WTC11 (cell line): ENCODE measurements around the gene MAGI2. TPM values are rescaled to one million over a fixed set of nuclear protein-coding genes. Genes with fewer than 3 reads are reported as not detected.

Experiments used
- ATAC-seq: fragments of 200-7000 bp; cut with Tn5 transposase; 2 replicates; pipeline ENCODE4 v1.10.0; 2021; ENCODE audit warnings: mild to moderate bottlenecking, moderate library complexity
- CTCF ChIA-PET: fragments of 300-600 bp; sonication (Branson Sonifier 250); formaldehyde crosslinking; loops from one replicate; lab custom pipeline; 2021; ENCODE audit warnings: antibody characterized with exemption; lab: Charles Lee
- POLR2A ChIA-PET: fragments of 350-600 bp; sonication (Branson Sonifier 250); formaldehyde crosslinking; loops from one replicate; lab custom pipeline; 2021; ENCODE audit warnings: antibody characterized with exemption; lab: Charles Lee
- DNase-seq: peaks from one replicate; pipeline ENCODE4 v3.0.0; 2021; ENCODE audit warnings: low spot score
- H3K27ac Mint-ChIP-seq: 2 replicates; pipeline ENCODE4 v1.8.0; 2021; ENCODE audit warnings: mixed read lengths
- H3K27me3 Mint-ChIP-seq: 2 replicates; pipeline ENCODE4 v1.8.0; 2021; ENCODE audit warnings: low read depth, mild to moderate bottlenecking, moderate library complexity, mixed read lengths
- H3K36me3 Mint-ChIP-seq: 2 replicates; pipeline ENCODE4 v1.8.0; 2021; ENCODE audit warnings: mixed read lengths
- H3K4me1 Mint-ChIP-seq: 2 replicates; pipeline ENCODE4 v1.8.0; 2022; ENCODE audit warnings: mixed read lengths
- H3K4me3 Mint-ChIP-seq: 2 replicates; pipeline ENCODE4 v1.8.0; 2021; ENCODE audit warnings: mild to moderate bottlenecking, moderate library complexity, mixed read lengths
- H3K9me3 Mint-ChIP-seq: 2 replicates; pipeline ENCODE4 v1.8.0; 2021; ENCODE audit warnings: mixed read lengths
- CREM ChIP-seq: sonication (generic); formaldehyde crosslinking; IDR thresholded peaks from 2 replicates; pipeline ENCODE4 v1.8.1; 2022; ENCODE audit warnings: mild to moderate bottlenecking, missing genetic modification reagents, moderate library complexity
- EMX1 ChIP-seq: fragments of 250-450 bp; sonication (Bioruptor Pico); IDR thresholded peaks from 2 replicates; pipeline ENCODE4 v1.8.0; 2021; ENCODE audit warnings: mild to moderate bottlenecking
- FOXP1 ChIP-seq: sonication (generic); formaldehyde crosslinking; IDR thresholded peaks from 2 replicates; pipeline ENCODE4 v1.8.0; 2022; ENCODE audit warnings: missing genetic modification reagents, mild to moderate bottlenecking, moderate library complexity, borderline replicate concordance
- HMGA2 ChIP-seq: fragments of 250-450 bp; sonication (Bioruptor Pico); IDR thresholded peaks from 2 replicates; pipeline ENCODE4 v1.4.0; 2021; ENCODE audit warnings: mild to moderate bottlenecking, moderate library complexity
- KAT7 ChIP-seq: sonication (generic); formaldehyde crosslinking; IDR thresholded peaks from 2 replicates; pipeline ENCODE4 v1.8.1; 2023; ENCODE audit warnings: missing genetic modification reagents, mild to moderate bottlenecking, borderline replicate concordance
- MXD4 ChIP-seq: fragments of 250-450 bp; sonication (Bioruptor Pico); IDR thresholded peaks from 2 replicates; pipeline ENCODE4 v1.8.0; 2021; ENCODE audit warnings: mild to moderate bottlenecking, moderate library complexity, borderline replicate concordance
- NFATC4 ChIP-seq: fragments of 250-450 bp; sonication (Bioruptor Pico); IDR thresholded peaks from 2 replicates; pipeline ENCODE4 v1.9.0; 2021; ENCODE audit warnings: mild to moderate bottlenecking
- NFYB ChIP-seq: sonication (generic); formaldehyde crosslinking; conservative IDR thresholded peaks from 2 replicates; pipeline ENCODE4 v1.8.0; 2022; ENCODE audit warnings: low read depth, missing genetic modification reagents
- PRRX2 ChIP-seq: fragments of 250-450 bp; sonication (Bioruptor Pico); IDR thresholded peaks from 2 replicates; pipeline ENCODE4 v1.8.0; 2021; ENCODE audit warnings: mild to moderate bottlenecking
- SMAD3 ChIP-seq: sonication (generic); formaldehyde crosslinking; IDR thresholded peaks from 2 replicates; pipeline ENCODE4 v1.8.0; 2022; ENCODE audit warnings: missing genetic modification reagents, mild to moderate bottlenecking, borderline replicate concordance
- SMAD4 ChIP-seq: sonication (generic); formaldehyde crosslinking; IDR thresholded peaks from 2 replicates; pipeline ENCODE4 v1.8.0; 2022; ENCODE audit warnings: mild to moderate bottlenecking, missing genetic modification reagents
- total RNA-seq: library from RNA; stranded (reverse); gene quantifications from 3 replicates; pipeline ENCODE4 v1.2.3, GENCODE V29; 2021
- TF ChIP-seq, protein P1 (sequence below): sonication (generic); formaldehyde crosslinking; IDR thresholded peaks from 2 replicates; pipeline ENCODE4 v1.8.1; 2022; ENCODE audit warnings: missing genetic modification reagents, borderline replicate concordance
- TF ChIP-seq, protein P2 (sequence below): sonication (generic); formaldehyde crosslinking; IDR thresholded peaks from 2 replicates; pipeline ENCODE4 v1.8.0; 2022; ENCODE audit warnings: mild to moderate bottlenecking, missing genetic modification reagents
- TF ChIP-seq, protein P3 (sequence below): sonication (generic); formaldehyde crosslinking; IDR thresholded peaks from 2 replicates; pipeline ENCODE4 v1.8.1; 2023; ENCODE audit warnings: mild to moderate bottlenecking, moderate library complexity, missing genetic modification reagents
- TF ChIP-seq, protein P4 (sequence below): sonication (generic); formaldehyde crosslinking; IDR thresholded peaks from 2 replicates; pipeline ENCODE4 v1.8.0; 2022; ENCODE audit warnings: mild to moderate bottlenecking, missing genetic modification reagents
- TF ChIP-seq, protein P5 (sequence below): sonication (generic); formaldehyde crosslinking; IDR thresholded peaks from 2 replicates; pipeline ENCODE4 v1.8.1; 2022; ENCODE audit warnings: low read depth, missing genetic modification reagents, borderline replicate concordance
- TF ChIP-seq, protein P6 (sequence below): sonication (generic); formaldehyde crosslinking; IDR thresholded peaks from 2 replicates; pipeline ENCODE4 v1.8.1; 2023; ENCODE audit warnings: mild to moderate bottlenecking, missing genetic modification reagents, borderline replicate concordance
- TF ChIP-seq, protein P7 (sequence below): sonication (generic); formaldehyde crosslinking; IDR thresholded peaks from 2 replicates; pipeline ENCODE4 v1.8.1; 2023; ENCODE audit warnings: mild to moderate bottlenecking, missing genetic modification reagents
- TF ChIP-seq, protein P8 (sequence below): sonication (generic); formaldehyde crosslinking; IDR thresholded peaks from 2 replicates; pipeline ENCODE4 v1.8.1; 2022; ENCODE audit warnings: mild to moderate bottlenecking, missing genetic modification reagents, moderate library complexity, borderline replicate concordance

The MAGI2 gene
- total RNA-seq, 1 experiment from 2014 or later, result 26.6 TPM

DNA sequence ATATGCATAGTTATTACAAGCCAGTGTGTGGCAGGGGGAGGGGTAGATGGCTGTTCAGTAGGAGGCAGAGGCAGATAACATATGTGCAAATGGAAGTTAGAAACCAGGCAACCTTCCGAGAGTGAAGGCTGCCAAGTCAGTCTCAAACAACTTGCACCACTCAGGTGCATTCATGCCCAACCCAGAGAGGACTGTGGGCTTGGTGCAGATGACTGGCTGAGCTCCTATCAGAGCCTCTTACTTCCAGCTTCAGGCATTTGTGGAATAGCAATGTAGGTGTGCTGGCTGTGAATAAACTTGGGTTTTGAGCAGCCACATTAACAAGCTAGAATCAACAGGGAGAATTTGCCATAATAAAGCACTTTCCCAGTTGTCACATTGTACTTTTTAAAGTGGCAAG is 865.1 kb downstream of the MAGI2 start:
- H3K36me3 Mint-ChIP-seq, result peaks cover 8% of the 10 kb centered on the region
- POLR2A ChIA-PET, result no interaction called here

DNA sequence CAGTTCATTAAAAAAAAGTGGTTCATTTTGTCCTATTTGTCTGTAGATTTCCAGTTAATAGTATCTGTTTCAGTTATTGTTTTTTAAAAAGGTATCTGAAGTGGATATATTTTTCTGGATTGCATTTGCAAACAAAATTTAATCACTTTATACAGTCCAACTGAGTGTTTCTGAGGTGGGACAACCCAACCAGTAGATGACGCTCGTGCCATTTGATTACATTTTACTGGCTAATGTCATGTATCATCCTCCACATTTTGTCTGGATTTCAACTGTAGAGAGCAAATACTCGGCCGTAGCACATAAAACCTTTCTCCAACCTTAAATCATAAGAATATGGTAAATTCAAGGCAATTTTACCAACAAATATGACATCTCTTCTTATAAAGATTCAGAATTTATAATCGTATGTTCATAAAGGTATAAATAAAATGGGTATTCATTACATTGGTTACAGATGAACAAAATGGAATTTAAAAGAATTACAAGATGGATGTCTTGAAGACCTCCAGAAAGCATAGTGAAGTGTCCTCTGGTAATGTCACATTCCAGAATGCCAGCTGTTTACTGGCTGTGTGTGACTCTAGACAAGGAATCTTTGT is 865.9 kb downstream of the MAGI2 start:
- H3K36me3 Mint-ChIP-seq, result peaks cover 8% of the 10 kb centered on the region
- ATAC-seq (peak; percentile 31; the same call in 1 of the 2 replicates), DNase-seq (no peak)
- peaks cover 68% of the 10 kb centered on the region for H3K4me1 Mint-ChIP-seq
- ChIA-PET POLR2A (no interaction called here), CTCF (interaction anchor here (0.7 kb wide), 1 partner anchor 77 kb away, joined by 3 read pairs; no protein-coding TSS in a partner anchor)
- H3K4me3 Mint-ChIP-seq, result no peak overlapping the region
- TF ChIP-seq, protein P1, sequence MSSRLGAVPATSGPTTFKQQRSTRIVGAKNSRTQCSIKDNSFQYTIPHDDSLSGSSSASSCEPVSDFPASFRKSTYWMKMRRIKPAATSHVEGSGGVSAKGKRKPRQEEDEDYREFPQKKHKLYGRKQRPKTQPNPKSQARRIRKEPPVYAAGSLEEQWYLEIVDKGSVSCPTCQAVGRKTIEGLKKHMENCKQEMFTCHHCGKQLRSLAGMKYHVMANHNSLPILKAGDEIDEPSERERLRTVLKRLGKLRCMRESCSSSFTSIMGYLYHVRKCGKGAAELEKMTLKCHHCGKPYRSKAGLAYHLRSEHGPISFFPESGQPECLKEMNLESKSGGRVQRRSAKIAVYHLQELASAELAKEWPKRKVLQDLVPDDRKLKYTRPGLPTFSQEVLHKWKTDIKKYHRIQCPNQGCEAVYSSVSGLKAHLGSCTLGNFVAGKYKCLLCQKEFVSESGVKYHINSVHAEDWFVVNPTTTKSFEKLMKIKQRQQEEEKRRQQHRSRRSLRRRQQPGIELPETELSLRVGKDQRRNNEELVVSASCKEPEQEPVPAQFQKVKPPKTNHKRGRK (CRISPR knock-in tag), result no peak
- TF ChIP-seq, protein P2, sequence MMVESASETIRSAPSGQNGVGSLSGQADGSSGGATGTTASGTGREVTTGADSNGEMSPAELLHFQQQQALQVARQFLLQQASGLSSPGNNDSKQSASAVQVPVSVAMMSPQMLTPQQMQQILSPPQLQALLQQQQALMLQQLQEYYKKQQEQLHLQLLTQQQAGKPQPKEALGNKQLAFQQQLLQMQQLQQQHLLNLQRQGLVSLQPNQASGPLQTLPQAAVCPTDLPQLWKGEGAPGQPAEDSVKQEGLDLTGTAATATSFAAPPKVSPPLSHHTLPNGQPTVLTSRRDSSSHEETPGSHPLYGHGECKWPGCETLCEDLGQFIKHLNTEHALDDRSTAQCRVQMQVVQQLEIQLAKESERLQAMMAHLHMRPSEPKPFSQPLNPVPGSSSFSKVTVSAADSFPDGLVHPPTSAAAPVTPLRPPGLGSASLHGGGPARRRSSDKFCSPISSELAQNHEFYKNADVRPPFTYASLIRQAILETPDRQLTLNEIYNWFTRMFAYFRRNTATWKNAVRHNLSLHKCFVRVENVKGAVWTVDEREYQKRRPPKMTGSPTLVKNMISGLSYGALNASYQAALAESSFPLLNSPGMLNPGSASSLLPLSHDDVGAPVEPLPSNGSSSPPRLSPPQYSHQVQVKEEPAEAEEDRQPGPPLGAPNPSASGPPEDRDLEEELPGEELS (CRISPR knock-in tag), result no peak
- TF ChIP-seq KAT7 (no peak), SMAD3 (no peak), CREM (CRISPR knock-in tag) (no peak), HMGA2 (CRISPR knock-in tag) (no peak), EMX1 (CRISPR knock-in tag) (no peak), NFYB (CRISPR knock-in tag) (no peak), PRRX2 (CRISPR knock-in tag) (no peak), NFATC4 (CRISPR knock-in tag) (no peak), FOXP1 (CRISPR knock-in tag) (no peak), SMAD4 (CRISPR knock-in tag) (no peak)
- TF ChIP-seq, protein P3, sequence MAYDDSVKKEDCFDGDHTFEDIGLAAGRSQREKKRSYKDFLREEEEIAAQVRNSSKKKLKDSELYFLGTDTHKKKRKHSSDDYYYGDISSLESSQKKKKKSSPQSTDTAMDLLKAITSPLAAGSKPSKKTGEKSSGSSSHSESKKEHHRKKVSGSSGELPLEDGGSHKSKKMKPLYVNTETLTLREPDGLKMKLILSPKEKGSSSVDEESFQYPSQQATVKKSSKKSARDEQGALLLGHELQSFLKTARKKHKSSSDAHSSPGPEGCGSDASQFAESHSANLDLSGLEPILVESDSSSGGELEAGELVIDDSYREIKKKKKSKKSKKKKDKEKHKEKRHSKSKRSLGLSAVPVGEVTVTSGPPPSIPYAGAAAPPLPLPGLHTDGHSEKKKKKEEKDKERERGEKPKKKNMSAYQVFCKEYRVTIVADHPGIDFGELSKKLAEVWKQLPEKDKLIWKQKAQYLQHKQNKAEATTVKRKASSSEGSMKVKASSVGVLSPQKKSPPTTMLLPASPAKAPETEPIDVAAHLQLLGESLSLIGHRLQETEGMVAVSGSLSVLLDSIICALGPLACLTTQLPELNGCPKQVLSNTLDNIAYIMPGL (CRISPR knock-in tag), result no peak
- TF ChIP-seq, protein P4, sequence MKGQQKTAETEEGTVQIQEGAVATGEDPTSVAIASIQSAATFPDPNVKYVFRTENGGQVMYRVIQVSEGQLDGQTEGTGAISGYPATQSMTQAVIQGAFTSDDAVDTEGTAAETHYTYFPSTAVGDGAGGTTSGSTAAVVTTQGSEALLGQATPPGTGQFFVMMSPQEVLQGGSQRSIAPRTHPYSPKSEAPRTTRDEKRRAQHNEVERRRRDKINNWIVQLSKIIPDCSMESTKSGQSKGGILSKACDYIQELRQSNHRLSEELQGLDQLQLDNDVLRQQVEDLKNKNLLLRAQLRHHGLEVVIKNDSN, result no peak
- TF ChIP-seq, protein P5, sequence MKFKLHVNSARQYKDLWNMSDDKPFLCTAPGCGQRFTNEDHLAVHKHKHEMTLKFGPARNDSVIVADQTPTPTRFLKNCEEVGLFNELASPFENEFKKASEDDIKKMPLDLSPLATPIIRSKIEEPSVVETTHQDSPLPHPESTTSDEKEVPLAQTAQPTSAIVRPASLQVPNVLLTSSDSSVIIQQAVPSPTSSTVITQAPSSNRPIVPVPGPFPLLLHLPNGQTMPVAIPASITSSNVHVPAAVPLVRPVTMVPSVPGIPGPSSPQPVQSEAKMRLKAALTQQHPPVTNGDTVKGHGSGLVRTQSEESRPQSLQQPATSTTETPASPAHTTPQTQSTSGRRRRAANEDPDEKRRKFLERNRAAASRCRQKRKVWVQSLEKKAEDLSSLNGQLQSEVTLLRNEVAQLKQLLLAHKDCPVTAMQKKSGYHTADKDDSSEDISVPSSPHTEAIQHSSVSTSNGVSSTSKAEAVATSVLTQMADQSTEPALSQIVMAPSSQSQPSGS (CRISPR knock-in tag), result no peak
- TF ChIP-seq, protein P6, sequence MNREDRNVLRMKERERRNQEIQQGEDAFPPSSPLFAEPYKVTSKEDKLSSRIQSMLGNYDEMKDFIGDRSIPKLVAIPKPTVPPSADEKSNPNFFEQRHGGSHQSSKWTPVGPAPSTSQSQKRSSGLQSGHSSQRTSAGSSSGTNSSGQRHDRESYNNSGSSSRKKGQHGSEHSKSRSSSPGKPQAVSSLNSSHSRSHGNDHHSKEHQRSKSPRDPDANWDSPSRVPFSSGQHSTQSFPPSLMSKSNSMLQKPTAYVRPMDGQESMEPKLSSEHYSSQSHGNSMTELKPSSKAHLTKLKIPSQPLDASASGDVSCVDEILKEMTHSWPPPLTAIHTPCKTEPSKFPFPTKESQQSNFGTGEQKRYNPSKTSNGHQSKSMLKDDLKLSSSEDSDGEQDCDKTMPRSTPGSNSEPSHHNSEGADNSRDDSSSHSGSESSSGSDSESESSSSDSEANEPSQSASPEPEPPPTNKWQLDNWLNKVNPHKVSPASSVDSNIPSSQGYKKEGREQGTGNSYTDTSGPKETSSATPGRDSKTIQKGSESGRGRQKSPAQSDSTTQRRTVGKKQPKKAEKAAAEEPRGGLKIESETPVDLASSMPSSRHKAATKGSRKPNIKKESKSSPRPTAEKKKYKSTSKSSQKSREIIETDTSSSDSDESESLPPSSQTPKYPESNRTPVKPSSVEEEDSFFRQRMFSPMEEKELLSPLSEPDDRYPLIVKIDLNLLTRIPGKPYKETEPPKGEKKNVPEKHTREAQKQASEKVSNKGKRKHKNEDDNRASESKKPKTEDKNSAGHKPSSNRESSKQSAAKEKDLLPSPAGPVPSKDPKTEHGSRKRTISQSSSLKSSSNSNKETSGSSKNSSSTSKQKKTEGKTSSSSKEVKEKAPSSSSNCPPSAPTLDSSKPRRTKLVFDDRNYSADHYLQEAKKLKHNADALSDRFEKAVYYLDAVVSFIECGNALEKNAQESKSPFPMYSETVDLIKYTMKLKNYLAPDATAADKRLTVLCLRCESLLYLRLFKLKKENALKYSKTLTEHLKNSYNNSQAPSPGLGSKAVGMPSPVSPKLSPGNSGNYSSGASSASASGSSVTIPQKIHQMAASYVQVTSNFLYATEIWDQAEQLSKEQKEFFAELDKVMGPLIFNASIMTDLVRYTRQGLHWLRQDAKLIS, result no peak
- TF ChIP-seq, protein P7, sequence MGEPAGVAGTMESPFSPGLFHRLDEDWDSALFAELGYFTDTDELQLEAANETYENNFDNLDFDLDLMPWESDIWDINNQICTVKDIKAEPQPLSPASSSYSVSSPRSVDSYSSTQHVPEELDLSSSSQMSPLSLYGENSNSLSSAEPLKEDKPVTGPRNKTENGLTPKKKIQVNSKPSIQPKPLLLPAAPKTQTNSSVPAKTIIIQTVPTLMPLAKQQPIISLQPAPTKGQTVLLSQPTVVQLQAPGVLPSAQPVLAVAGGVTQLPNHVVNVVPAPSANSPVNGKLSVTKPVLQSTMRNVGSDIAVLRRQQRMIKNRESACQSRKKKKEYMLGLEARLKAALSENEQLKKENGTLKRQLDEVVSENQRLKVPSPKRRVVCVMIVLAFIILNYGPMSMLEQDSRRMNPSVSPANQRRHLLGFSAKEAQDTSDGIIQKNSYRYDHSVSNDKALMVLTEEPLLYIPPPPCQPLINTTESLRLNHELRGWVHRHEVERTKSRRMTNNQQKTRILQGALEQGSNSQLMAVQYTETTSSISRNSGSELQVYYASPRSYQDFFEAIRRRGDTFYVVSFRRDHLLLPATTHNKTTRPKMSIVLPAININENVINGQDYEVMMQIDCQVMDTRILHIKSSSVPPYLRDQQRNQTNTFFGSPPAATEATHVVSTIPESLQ (CRISPR knock-in tag), result no peak
- TF ChIP-seq, protein P8, sequence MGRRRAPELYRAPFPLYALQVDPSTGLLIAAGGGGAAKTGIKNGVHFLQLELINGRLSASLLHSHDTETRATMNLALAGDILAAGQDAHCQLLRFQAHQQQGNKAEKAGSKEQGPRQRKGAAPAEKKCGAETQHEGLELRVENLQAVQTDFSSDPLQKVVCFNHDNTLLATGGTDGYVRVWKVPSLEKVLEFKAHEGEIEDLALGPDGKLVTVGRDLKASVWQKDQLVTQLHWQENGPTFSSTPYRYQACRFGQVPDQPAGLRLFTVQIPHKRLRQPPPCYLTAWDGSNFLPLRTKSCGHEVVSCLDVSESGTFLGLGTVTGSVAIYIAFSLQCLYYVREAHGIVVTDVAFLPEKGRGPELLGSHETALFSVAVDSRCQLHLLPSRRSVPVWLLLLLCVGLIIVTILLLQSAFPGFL, result no peak
- H3K9me3 Mint-ChIP-seq, result no peaks in the 10 kb centered on the region; the same call in 1 of the 2 replicates
- H3K27ac Mint-ChIP-seq, result no peak overlapping the region
- no peaks in the 10 kb centered on the region; the same call in 1 of the 2 replicates for H3K27me3 Mint-ChIP-seq

More for the DNA sequence above, 865.1 kb downstream of the MAGI2 start:
- Mint-ChIP-seq H3K27ac (no peak overlapping the region), H3K27me3 (no peaks in the 10 kb centered on the region; the same call in 1 of the 2 replicates), H3K4me3 (no peak overlapping the region), H3K4me1 (peaks cover 67% of the 10 kb centered on the region), H3K9me3 (peaks cover 2% of the 10 kb centered on the region; the same call in 1 of the 2 replicates)
- CTCF ChIA-PET, result interaction anchor here (0.6 to 1.5 kb wide), 2 partner anchors 10 to 191 kb away, joined by 3 to 6 read pairs; no protein-coding TSS in a partner anchor
- TF ChIP-seq MXD4 (CRISPR knock-in tag), result no peak
- DNase-seq (no peak), ATAC-seq (peak; percentile 73)
